CD4-positive, alpha-beta T cell treated with Interferon gamma for 1 hour (primary cell): ENCODE data around the gene HMGXB4.
"Not testable (repeated sequence)": the region's sequence is repeated elsewhere in the genome, so short reads cannot be mapped to it uniquely, and the experiment has no call there.

Experiments used
- DNase-seq: peaks from one replicate; pipeline ENCODE4 v3.0.0-alpha.2; 2020

Gene HMGXB4, protein sequence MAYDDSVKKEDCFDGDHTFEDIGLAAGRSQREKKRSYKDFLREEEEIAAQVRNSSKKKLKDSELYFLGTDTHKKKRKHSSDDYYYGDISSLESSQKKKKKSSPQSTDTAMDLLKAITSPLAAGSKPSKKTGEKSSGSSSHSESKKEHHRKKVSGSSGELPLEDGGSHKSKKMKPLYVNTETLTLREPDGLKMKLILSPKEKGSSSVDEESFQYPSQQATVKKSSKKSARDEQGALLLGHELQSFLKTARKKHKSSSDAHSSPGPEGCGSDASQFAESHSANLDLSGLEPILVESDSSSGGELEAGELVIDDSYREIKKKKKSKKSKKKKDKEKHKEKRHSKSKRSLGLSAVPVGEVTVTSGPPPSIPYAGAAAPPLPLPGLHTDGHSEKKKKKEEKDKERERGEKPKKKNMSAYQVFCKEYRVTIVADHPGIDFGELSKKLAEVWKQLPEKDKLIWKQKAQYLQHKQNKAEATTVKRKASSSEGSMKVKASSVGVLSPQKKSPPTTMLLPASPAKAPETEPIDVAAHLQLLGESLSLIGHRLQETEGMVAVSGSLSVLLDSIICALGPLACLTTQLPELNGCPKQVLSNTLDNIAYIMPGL

DNA sequence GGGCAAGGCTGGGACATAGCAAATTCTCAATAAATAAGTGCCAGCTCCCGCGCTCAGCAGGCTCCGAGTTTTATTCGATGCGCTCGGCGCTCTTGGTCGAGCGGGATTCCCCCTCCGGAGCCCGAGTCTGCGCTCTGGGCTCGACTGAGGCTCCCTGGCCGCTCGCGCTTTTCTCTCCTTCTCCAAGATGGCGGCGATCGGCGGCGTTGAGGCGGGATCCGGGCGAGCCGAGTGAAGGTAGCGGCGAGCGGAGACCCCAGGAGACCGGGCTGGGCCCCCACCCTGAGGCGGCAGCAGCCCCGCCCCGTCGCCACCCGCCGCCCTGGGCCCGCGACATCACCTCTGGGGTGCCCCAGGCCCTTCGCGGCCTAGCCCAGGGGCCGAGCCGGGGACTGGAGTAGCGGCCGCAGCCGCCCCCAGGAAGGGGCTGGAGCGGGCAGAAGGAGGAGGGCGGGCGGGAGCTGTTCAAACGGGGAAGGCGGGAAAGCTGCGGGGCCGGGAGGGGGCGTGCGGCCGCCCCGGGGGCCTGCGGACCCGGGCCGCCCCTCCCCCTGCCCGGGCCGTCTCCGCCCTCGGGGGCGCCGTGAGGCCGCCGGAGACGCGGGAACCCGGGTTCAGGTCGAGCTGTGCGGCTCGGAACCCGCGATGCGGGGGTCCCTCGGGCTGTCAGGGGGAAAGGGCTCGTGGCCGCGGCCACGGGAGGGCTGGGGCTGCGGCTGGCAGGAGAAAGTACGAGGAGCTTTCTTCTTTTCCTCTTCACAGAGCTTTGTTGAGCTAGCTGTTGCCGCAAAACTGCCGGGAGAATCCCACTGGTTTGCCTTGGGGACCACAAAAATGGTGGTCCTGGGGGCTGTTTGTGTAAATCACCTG lies at the start of gene HMGXB4:
Gene HMGXB4, plus strand, starts transcription at position 173 of the 870 bp plus-strand sequence. CDS start 4,898 bp downstream, outside the sequence.
- DNase-seq, result peak; percentile 87

DNA sequence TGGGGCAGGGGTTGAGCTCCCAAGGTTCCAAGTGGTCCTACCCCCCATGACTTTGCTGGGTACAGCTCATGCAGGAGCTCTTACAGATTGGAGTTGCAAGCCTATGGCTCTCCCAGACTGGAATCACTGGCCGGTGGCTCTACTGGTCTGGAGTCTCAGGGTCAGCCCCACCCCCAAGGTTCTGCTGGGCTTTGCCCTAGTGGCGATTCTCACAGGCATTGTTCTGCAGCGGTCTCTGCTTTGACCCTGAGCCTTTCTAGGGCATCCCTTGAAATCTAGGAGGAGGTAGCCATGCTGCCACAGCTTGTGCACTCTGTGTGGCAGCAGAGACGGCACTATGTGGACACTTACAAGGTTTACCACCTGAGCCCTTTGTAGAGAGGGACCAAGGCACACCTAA lies 49.3 kb upstream of the HMGXB4 start:
- DNase-seq, result no peak

DNA sequence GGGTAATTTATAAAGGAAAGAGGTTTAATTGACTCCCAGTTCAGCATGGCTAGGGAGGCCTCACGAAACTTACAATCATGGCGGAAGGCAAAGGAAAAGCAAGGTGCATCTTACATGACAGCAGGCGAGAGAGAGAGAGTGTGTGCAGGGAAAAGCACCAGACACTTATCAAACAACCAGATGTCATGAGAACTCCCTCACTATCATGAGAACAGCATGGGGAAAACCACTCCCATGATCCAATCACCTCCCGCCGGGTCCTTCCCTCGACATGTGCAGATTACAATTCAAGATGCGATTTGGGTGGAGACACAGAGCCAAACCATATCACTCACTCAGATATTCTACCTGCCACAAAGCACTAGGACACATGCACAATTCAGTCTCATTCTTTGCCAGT lies 48.1 kb upstream of the HMGXB4 start:
- DNase-seq, result no peak

DNA sequence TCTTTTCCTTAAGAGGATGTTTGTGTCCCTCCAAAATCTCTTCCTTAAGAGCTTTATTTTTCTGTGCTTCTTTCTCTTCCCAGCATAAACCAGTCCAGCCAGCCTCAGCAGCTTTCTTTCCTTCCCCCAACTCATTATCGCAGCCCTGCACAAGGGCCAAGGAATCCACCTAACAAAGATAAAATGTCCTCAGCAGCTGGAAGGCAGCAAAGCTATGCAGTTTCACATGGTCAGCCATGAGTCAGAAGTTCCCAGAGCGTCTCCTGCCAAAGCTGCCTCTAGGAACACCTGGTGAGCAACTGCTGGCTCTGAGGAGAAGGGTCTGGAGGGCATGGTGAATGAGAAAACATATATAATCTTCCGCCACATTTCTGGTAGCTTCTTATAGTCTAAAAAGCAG lies 45.3 kb upstream of the HMGXB4 start:
- no peak for DNase-seq

DNA sequence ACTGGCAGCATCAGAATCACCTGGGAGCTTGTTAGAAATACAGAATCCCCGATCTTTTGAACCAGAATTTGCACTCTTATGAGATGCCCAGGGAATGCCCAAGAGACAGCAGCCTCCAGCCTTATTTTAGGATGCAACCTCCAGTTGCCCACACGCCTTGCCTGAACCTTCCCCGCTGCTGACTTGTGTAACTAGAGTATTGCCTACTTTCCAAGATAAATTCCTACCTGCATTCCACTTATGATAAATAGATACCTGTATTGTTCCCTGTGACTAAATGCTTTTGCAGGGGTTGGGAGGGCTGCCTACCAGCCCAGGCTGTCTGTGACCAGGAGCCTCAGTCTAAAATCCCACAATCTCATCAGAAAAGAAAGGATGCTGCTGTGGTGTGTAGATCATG lies 44.3 kb upstream of the HMGXB4 start:
- DNase-seq, result no peak

DNA sequence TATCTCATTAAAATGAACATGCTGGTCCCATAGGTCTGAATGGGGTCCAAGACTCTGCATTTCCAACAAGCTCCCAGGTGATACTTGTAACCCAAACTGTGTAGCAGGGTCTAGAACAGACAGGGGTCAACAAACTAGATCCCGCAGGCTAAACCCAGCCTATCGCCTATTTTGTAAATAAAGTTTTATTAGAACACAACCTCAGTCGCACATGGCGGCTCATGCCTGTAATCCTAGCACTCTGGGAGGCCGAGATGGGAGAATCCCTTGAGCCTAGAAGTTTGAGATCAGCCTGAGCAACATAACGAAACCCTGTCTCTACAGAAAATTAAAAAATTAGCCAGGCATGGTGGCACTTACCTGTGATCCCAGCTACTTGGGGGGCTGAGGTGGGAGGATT lies 42.3 kb upstream of the HMGXB4 start:
- no peak for DNase-seq

DNA sequence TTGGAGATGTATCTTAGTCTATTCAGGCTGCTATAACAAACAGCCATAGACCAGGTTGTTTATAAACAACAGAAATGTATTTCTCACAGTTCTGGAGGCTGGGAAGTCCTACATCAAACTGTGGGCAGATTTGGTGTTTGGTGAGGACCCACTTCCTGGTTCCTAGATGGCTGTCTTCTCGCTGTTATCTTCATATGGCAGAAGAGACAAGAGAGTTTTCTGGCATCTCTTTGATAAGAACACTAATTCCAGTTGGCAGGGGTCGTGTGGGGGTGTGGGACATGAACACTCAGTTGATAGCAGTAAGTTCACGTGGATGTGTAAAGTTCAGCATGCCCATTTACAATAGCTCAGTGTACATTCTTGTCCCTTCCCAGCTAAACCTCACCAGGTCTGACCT lies 41.3 kb upstream of the HMGXB4 start:
- DNase-seq, result no peak

DNA sequence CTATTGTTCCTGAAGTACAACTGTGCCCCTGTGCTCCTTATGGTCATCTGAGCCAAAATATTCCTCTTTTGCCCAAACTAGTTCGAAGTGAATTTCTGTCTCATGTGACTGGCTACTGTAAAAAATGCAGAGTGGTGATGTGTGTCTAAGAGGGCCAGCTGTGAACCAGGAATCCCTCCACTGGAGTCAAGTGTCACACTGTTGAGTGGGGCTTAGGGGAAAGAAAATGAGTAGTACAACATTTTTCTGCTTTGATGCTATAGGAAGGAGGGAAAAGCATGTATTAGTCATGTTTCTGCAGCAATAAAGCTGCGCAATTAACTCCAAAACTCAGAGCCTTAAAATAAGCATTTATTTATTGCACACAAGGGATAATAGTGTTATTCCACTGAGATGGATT lies 39.8 kb upstream of the HMGXB4 start:
- DNase-seq, result no peak

DNA sequence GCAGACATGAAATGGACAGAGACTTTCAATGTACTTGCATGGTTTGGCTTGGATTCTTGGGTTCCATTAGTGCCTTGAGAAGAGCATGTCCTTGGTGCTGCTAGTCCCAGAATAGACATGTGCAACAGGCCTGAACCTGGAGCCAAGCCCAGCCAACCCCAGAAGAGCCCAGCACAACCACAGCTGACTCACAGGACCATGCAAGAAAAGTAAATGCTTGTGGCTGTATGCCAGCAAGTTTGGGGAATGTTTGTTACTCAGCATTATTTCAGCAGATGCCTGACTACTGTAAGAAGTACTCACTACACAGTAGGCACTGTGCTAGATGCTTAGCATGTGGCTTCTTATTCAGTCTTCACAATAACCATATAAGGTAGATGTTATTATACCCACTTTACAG lies 39.2 kb upstream of the HMGXB4 start:
- DNase-seq, result no peak

DNA sequence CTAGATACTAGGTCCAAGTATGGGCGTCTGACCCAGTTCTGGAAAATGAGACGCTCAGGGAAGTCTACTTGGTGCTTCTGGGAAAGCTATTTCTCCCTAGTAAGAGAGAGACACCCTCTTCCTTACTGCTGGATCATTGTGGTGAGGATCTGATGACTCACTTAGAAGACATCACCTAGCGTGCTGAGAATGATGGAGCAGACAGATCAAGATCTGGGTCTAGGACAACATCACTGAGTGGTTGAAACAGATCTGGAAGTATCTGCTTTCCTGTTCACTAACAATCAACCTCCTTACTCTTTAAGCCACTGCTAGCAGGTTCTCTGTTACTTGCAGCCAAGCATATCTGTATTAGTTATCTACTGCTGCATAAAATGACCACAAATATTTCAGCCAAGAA lies 38.3 kb upstream of the HMGXB4 start:
- no peak for DNase-seq

DNA sequence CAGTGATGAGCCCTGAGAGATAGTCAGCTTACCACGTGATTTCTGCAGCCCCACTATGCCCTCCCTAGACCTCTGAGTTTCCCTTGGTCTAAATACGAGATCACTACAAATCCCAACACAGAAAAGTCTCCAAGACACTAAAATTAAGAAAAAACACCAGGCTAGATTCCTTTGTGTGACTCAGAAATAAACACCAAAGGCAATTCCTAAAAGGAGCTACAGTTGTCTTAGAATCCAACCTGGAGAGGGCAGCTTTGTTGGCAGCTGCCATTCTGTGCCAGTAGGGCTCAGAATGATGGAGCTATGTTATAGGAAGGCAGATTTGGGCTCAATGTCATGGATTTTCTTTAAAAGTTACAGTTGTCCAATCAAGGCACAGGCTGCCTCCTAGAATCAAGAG lies 37.1 kb upstream of the HMGXB4 start:
- DNase-seq, result no peak

DNA sequence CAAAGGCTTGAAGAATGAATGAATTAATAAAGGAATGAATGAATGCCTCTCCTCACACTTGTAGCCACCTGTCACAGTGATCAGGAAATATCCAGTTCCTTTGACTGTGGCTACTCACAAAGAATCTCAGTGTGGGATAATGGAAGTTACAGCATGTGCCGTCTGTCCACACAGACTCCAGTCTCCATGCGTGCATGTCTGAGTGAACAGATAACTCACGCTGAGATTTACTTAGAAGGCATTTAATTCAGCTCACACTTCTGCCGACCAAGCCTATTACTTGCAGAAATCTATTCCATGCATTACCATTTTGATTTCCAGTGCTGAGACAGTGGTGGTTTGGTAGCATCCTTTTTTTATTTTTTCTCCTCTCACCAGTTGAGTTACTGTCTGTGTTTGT lies 32.3 kb upstream of the HMGXB4 start:
- no peak for DNase-seq

DNA sequence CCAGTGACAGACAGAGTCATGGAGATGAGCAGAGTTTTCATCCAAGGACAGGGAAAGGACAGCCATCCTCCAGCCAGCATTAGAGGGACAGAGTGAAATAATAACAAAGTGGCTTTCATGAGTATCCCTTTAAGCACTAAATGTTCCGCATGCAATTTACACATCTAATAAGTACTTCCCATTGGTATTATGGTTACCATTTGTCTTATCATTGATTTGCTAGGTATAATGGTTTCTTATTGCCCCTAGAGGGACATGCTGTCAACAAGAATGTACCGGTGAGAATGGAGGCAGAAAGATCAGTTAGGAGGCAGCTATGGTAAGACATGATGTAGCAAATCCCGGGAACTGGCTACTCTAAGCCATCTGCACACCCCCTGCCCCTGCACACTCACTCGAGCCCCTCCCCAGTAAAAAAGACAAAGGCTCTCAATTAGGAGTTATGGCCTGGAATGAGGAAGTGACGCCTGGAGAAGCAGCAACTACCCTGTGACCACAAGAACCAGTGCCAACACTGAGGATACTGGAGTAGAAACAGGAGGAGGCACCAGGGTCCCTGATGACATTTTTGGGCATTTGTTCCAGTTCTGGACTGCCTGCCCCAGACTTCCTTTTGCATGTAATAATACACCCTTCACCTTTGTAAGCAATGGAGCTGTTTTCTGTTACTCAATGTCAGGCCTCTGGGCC lies 30.2 kb upstream of the HMGXB4 start:
- DNase-seq, result no peak

DNA sequence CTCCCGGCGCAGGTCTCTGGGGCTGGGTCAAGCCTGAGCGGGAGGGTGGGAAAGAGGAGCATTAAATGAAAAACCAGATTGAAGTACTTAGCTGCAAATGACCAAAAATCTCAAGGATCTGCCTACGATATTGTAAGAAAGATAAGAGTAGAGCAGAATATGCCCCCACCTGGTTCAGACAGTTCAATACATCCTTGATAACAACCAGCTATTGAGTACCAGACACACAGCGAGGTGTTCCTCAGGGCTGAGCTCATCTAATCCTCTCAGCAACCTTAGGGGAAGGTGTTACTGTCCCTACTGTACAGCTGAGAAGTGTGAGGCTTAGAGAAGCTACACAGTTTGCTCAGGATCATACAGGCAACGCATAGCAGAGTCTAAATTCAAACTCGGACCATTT lies 27.4 kb upstream of the HMGXB4 start:
- no peak for DNase-seq

DNA sequence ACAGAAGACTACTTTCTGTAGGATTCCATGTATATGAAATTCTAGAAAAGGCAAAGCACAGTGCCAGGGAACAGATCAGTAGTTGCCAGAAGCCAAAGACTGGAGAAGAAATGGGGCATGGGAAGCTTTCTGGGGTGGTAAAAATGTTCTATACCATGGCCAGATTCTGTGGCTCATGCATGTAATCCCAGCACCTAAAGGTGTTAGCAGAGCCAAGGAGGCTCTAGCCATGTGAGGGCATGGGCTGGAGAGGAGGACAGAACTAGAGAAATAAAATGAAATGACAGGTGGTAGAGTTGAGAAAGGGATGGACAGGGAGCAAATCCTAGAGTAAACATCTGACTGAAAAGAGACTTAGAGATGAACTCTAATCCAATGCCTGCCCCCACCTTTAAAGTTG lies 26.9 kb upstream of the HMGXB4 start:
- DNase-seq, result no peak

DNA sequence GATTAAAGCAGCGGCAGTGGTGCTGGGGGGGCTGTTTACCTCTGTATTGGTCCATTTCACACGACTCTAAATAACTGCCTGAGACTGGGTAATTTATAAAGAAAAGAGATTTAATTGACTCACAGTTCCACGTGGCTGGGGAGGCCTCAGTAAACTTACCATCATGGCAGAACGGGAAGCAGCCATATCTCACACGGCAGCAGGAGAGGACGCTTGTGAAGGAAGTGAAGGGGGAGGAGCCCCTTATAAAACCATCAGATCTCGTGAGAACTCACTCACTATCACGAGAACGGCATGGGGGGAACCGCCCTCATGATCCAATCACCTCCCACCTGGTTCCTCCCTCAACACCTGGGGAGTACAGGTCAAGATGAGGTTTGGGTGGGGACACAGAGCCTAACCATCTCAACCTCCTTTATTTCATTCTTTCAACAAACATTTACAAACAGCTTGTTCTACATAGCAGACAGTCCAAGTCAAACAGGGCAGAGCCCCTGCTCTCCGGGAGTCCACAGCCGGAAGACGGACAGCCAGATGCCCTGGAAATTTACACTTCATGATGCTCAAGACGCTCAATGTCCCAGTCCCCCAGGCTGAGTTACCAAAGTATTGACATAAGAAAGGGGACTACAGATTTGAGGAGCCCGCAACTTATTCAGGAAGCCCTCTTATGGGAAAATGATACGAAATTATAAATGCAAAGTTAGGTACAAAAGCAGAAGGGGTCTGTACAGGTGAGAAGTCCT lies 26.3 kb upstream of the HMGXB4 start:
- no peak for DNase-seq

DNA sequence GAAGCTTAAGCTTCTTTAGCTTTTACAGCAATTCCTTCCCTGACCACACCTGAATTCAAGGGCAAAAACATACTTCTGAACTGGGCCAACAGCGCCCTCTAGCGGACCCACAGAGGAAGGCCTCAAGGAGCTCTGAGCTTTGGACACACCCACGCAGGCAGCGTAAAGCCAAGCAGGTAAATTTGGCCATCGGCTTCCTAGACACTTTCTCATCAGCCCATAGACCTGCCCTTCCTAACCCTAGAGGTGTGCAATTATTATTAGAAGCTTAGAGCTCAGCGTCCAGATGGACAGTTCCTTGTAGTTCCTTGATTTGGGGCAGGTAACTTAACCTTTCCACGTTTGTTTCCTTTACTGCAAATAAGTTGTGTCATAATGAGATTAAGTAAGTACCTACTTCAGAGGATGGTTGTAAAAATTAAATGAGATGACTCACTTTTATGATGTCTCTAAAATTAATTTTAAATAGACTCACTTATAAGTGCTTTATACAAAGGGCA lies 25.7 kb upstream of the HMGXB4 start:
- DNase-seq, result peak; percentile 50

DNA sequence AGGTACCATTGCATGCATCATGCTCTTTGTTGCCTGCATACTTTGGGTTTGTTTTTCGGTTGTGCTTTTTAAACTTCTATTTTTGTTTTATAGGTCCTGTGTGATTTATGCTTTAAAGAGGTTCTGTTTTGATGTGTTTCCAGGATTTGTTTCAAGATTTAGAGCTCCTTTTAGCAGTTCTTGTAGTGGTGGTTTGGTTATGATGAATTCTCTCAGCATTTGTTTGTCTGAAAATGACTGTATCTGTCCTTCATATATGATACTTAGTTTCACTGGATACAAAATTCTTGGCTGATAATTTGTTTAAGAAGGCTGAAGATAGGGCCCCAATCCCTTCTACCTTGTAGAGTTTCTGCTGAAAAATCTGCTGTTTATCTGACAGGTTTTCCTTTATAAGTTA lies 18.5 kb upstream of the HMGXB4 start:
- not testable (repeated sequence) for DNase-seq

DNA sequence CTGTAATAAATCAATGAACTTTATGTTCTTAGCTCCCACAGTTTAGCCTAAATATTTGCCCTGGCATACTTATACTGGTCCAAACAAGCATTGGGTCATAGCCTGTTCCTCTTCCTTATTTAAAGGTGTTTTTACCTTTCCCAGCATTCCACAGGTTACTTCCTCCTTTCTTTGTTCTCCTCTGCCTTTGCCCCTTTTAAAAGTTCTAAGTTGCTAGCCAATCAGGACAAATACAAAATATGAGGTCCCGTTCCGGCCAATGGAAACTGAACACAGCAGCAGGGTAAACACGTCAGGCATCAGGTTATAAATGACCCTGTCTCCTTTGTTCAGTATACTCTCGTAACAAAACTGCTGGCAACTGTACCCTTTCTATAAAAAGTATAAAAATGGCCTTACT lies 12.8 kb upstream of the HMGXB4 start:
- not testable (repeated sequence) for DNase-seq

DNA sequence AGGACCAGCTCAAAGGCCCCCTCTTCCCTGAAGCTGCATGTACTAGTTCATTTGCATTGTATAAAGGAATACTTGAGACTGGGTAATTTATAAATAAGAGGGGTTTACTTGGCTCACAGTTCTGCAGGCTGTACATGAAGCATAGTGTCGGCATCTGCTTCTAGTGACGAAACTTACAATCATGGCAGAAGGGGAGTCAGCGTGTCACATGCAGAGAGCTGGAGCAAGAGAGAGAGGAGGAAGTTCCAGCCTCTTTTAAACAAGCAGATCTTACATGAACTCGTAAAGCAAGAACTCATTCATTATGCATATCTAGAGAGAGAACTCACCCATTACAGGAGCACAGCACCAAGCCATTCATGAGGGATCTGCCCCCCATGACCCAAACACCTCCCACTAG lies 7.1 kb upstream of the HMGXB4 start:
- no peak for DNase-seq

DNA sequence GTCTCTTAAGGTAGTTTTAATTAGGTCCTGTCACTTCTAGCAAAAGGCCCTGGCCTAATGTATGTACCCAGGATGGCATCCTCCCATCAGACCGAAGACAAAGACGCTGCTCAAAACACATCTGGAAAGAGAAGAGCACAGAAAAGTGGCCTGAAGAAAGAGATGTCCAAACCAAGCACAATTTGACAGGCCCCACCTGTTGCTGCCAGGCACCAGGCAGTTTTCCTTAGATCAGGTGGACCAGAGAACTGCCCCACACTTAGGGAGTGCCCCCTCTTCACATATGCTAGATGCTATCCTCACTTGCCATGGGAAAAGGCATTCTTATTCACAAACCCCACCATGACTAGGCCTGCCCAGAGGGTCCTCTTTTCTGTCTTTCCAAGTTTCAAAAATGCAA lies 3.3 kb upstream of the HMGXB4 start:
- no peak for DNase-seq

DNA sequence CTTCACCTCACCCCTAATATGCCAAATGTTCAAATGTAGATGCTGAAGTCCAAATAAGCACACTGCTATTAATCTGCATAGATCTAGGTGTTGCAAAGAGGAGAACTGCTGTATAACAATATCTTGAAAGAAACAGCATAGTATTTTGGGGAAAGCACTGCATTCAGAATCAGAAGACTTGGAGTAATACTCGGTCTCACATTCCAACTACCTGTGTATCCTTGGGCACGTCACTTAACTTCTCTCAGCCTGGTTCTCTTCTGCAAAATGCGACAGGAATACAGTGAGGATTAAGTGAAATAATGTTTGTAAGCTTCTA lies 332 bp upstream of the HMGXB4 start:
- no peak for DNase-seq
